ENCODE data around the gene ADORA2B.

Gene ADORA2B

GRCh38 chr17:15963670-15964110, 18.8 kb downstream of the ADORA2B start:
- Histone ChIP-seq H3K9ac (ENCODE audit: low read length) (no peak overlapping the region), H3K4me3 (ENCODE audit: insufficient read depth, low read length, poor library complexity, severe bottlenecking) (no peak overlapping the region), H4K20me1 (ENCODE audit: low read depth, low read length) (no peaks in the 10 kb centered on the region), H3K27ac (ENCODE audit: low read depth, low read length) (no peak overlapping the region), H3K4me2 (ENCODE audit: low read depth, low read length, poor library complexity, severe bottlenecking) (no peak overlapping the region), H2AFZ (ENCODE audit: low read depth, low read length, severe bottlenecking) (no peak overlapping the region), H3K79me2 (ENCODE audit: insufficient read depth, low read length) (no peaks in the 10 kb centered on the region), H3K9me2 (replicated peaks; ENCODE audit: insufficient read depth, low read length) (no peaks in the 10 kb centered on the region), H3K9me3 (ENCODE audit: insufficient read depth, low read length) (no peaks in the 10 kb centered on the region), H3K36me3 (ENCODE audit: low read length) (no peaks in the 10 kb centered on the region), H3K27me3 (ENCODE audit: low read length) (no peaks in the 10 kb centered on the region), H3F3A (ENCODE audit: insufficient read depth) (no peaks in the 10 kb centered on the region)
- TF ChIP-seq, protein P1, sequence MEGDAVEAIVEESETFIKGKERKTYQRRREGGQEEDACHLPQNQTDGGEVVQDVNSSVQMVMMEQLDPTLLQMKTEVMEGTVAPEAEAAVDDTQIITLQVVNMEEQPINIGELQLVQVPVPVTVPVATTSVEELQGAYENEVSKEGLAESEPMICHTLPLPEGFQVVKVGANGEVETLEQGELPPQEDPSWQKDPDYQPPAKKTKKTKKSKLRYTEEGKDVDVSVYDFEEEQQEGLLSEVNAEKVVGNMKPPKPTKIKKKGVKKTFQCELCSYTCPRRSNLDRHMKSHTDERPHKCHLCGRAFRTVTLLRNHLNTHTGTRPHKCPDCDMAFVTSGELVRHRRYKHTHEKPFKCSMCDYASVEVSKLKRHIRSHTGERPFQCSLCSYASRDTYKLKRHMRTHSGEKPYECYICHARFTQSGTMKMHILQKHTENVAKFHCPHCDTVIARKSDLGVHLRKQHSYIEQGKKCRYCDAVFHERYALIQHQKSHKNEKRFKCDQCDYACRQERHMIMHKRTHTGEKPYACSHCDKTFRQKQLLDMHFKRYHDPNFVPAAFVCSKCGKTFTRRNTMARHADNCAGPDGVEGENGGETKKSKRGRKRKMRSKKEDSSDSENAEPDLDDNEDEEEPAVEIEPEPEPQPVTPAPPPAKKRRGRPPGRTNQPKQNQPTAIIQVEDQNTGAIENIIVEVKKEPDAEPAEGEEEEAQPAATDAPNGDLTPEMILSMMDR (IDR thresholded peaks at IDR 0.05; ENCODE audit: insufficient read depth, low read length, poor library complexity, severe bottlenecking): no peak
- no peak for TF ChIP-seq EZH2phosphoT487 (conservative IDR thresholded peaks at IDR 0.05; ENCODE audit: low read length)

DNA sequence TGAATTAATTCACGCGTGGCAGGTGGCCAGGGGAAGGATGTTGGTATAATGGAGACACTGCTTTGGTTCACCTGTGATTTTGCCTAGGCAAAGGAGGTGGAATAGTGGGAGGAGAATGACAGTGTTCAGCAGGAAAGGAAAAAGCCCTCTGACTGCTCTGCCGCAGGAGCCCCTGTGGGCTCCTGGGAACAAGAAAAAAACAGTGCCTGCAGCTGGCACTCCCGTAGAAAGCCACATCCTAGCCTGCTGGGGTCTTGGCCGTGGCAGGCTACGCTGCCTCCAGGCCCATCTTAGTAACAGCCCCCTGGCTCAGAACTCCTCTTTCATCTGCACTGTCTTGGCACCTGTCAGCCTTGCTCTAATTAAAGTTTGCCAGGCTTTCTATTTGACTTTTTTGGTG, 20.6 kb downstream of the ADORA2B start:
- Histone ChIP-seq H3K4me3 (ENCODE audit: insufficient read depth, low read length, poor library complexity, severe bottlenecking) (no peak overlapping the region), H3K4me2 (ENCODE audit: low read depth, low read length, poor library complexity, severe bottlenecking) (no peak overlapping the region), H3K79me2 (ENCODE audit: insufficient read depth, low read length) (no peaks in the 10 kb centered on the region), H2AFZ (ENCODE audit: low read depth, low read length, severe bottlenecking) (no peak overlapping the region), H3K9me3 (ENCODE audit: insufficient read depth, low read length) (no peaks in the 10 kb centered on the region), H3K27ac (ENCODE audit: low read depth, low read length) (no peak overlapping the region), H3K36me3 (ENCODE audit: low read length) (no peaks in the 10 kb centered on the region), H4K20me1 (ENCODE audit: low read depth, low read length) (no peaks in the 10 kb centered on the region), H3K9me2 (replicated peaks; ENCODE audit: insufficient read depth, low read length) (no peaks in the 10 kb centered on the region), H3K27me3 (ENCODE audit: low read length) (no peaks in the 10 kb centered on the region), H3F3A (ENCODE audit: insufficient read depth) (no peaks in the 10 kb centered on the region), H3K9ac (ENCODE audit: low read length) (no peak overlapping the region)
- no peak for TF ChIP-seq EZH2phosphoT487 (conservative IDR thresholded peaks at IDR 0.05; ENCODE audit: low read length)

- TF ChIP-seq, protein P1 (IDR thresholded peaks at IDR 0.05; ENCODE audit: insufficient read depth, low read length, poor library complexity, severe bottlenecking): no peak
- no peak for TF ChIP-seq EZH2phosphoT487 (conservative IDR thresholded peaks at IDR 0.05; ENCODE audit: low read length)
- Histone ChIP-seq H3K27me3 (ENCODE audit: low read length) (no peaks in the 10 kb centered on the region), H3K27ac (ENCODE audit: low read depth, low read length) (no peak overlapping the region), H3K9me3 (ENCODE audit: insufficient read depth, low read length) (no peaks in the 10 kb centered on the region), H2AFZ (ENCODE audit: low read depth, low read length, severe bottlenecking) (no peak overlapping the region), H3K4me2 (ENCODE audit: low read depth, low read length, poor library complexity, severe bottlenecking) (no peak overlapping the region), H4K20me1 (ENCODE audit: low read depth, low read length) (no peaks in the 10 kb centered on the region), H3K36me3 (ENCODE audit: low read length) (no peaks in the 10 kb centered on the region), H3K4me3 (ENCODE audit: insufficient read depth, low read length, poor library complexity, severe bottlenecking) (no peak overlapping the region), H3F3A (ENCODE audit: insufficient read depth) (no peaks in the 10 kb centered on the region), H3K9ac (ENCODE audit: low read length) (no peak overlapping the region), H3K79me2 (ENCODE audit: insufficient read depth, low read length) (no peaks in the 10 kb centered on the region), H3K9me2 (replicated peaks; ENCODE audit: insufficient read depth, low read length) (no peaks in the 10 kb centered on the region)
Observed at GRCh38 chr17:15966183-15966878, 21.4 kb downstream of the ADORA2B start.

DNA sequence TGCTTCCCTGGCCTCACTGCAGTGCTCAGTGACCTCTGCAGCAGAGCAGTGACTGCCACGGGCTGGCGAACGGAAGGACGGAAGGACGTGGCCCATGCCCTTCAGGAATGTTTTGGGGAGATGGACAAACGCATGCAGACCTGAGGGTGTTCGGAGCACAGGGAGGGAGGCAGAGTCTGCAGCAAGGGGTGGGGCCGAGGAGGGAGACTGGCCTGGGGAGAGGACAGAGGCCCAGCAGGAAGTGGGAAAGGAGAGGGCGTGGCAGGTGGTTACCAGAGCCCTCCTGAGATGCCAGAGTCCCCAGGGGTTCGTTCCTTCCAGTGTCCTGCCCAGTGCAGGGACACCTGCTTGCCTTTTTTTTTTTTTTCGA, 21.9 kb downstream of the ADORA2B start:
- H3K27me3 ChIP-seq (ENCODE audit: low read length): no peaks in the 10 kb centered on the region
- H4K20me1 ChIP-seq (ENCODE audit: low read depth, low read length): no peaks in the 10 kb centered on the region
- no peaks in the 10 kb centered on the region for H3K79me2 ChIP-seq (ENCODE audit: insufficient read depth, low read length)
- H3K36me3 ChIP-seq (ENCODE audit: low read length): no peaks in the 10 kb centered on the region
- no peak overlapping the region for H3K4me3 ChIP-seq (ENCODE audit: insufficient read depth, low read length, poor library complexity, severe bottlenecking)
- no peaks in the 10 kb centered on the region for H3K9me3 ChIP-seq (ENCODE audit: insufficient read depth, low read length)
- H2AFZ ChIP-seq (ENCODE audit: low read depth, low read length, severe bottlenecking): no peak overlapping the region
- no peak overlapping the region for H3K27ac ChIP-seq (ENCODE audit: low read depth, low read length)
- no peaks in the 10 kb centered on the region for H3K9me2 ChIP-seq (replicated peaks; ENCODE audit: insufficient read depth, low read length)
- H3K9ac ChIP-seq (ENCODE audit: low read length): no peak overlapping the region
- no peaks in the 10 kb centered on the region for H3F3A ChIP-seq (ENCODE audit: insufficient read depth)
- TF ChIP-seq, protein P1 (IDR thresholded peaks at IDR 0.05; ENCODE audit: insufficient read depth, low read length, poor library complexity, severe bottlenecking): no peak
- no peak for TF ChIP-seq EZH2phosphoT487 (conservative IDR thresholded peaks at IDR 0.05; ENCODE audit: low read length)
- no peak overlapping the region for H3K4me2 ChIP-seq (ENCODE audit: low read depth, low read length, poor library complexity, severe bottlenecking)

Measured in SU-DHL-6 (cell line).